NCI-H146 (cell line): ENCODE data around the gene ZBTB20.

Experiments
- DNase-seq: peaks from one replicate; lab custom pipeline; 2025; lab: John Stamatoyannopoulos, UW

Gene ZBTB20

DNA sequence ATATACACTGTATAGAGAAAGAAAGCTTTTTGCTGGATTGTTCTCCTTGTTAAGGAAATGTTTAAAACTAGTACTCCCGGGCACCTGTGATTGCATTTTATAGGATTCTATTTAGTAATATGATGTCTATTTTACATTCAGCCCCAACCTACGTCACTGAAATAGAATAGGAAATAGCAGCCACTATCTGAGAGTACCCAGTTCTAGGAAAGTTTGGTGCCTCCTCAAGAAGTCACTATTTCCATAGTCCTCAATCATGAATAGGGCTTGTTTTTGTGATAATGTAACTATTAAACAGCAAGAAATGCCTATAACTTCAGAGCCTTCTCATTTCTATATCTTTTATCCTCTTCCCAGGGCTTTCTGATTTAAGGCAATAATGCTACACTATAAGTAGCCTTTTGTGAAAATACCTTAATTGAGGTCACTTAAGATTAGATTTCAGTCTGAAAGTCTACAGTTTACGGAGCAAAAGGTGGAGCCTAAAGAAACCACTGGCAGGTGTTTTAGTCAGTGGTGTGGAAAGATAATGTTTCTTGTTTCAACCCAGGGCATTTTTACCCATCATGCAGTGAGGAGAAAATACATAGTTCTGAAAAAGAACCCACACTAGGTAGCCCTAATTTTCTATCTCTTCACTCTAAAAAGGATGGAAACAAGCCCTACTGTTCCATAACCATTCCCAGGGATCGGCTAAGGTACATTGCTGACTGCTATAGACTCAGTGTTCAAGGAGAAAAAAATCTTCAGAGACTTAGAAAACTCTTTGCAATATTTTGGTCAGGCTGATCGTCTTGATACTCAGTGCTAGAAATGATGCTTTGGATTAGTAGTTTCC, 814.5 kb downstream of the ZBTB20 start:
- no peak for DNase-seq

DNA sequence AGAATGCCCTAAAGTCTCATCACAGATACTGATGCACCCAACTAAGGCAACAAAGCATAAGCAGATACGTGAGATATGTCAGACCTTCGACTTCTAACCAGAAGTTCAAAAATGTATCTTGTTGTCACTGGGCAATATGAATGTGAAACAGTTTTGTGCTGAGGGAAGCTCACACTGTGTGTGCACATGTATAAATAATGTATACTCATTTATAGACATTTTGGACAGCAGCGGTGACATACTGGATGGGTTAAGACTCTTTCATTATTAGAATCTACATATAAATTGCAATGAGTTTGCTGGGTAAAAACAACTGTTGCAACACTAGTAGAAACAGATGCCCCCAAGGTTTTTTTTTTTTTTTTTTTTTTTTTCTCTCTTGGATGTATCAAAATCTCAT, 815.4 kb downstream of the ZBTB20 start:
- no peak for DNase-seq

DNA sequence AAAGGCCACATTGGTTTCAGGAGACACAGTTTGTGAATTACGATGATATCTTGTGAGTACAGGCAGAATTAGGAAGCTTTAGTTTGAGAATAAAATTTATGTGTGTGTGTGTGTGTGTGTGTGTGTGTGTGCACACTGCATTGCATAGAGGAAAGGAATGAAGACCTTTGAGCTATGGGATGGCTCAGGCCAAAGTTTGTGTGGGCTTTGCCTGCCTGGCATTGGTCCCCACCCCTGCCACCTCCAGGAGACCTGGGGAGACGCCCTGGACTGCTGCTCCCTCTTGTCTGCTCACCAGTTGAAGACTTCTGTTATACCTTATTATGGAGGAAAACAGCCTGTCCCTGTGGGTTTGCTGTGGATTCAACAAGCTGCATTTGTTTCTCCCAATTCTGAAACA, 816.1 kb downstream of the ZBTB20 start:
- no peak for DNase-seq

DNA sequence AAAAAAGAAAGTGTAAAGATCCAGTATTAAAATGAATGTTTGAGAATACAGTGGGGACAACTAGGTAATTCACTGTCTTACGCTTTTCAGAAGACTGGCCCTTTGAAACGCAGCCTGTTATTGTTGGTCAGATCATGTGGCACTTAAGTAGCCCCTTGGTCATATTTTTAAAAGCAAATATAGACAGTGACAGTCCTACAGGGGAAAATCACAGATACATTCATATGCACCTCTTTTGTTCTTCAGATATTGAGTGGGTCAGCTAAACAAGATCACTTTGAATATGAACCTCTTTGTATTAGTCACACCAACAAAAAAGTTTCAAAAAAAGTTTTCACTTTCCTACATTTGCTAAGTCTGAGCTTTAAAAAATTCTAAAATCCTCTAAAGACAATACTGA, 817.3 kb downstream of the ZBTB20 start:
- no peak for DNase-seq

DNA sequence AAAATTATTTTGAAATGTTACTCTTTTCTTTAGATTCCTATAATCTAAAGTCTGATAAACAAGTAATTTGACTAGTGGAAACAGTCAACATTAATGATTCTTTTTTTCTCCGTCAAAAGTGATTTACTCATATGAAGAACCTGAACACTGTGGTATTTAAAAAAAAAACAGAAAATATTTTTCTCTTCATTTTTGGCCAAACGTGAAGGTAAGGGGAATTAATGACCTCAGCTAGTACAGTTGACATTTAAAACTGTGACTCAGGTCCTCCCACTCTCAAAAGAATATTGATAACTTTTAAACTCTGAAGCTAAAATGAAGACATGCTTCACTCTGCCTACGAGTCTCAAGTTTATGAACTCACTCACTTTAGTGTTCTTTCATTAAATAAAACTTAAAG, 818.7 kb downstream of the ZBTB20 start:
- DNase-seq = no peak

DNA sequence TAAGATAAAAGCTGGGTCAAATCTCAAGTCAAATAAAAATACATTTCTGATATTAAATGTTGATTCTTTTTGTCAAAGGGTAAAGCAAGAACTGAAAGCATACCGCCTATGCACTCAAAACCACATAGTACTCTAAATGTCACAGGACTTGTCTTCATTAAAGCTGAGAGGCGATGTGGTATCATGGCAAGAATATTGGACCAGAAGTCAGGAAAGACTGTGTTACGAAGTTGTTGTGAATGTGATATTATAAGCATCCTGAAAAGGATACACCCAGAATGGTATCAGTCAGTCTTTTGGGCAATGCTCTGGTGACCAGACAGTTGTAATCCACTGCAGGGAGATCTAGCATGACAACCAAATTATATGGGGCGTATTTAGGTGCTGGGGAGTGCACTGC, 819.4 kb downstream of the ZBTB20 start:
- DNase-seq = no peak

DNA sequence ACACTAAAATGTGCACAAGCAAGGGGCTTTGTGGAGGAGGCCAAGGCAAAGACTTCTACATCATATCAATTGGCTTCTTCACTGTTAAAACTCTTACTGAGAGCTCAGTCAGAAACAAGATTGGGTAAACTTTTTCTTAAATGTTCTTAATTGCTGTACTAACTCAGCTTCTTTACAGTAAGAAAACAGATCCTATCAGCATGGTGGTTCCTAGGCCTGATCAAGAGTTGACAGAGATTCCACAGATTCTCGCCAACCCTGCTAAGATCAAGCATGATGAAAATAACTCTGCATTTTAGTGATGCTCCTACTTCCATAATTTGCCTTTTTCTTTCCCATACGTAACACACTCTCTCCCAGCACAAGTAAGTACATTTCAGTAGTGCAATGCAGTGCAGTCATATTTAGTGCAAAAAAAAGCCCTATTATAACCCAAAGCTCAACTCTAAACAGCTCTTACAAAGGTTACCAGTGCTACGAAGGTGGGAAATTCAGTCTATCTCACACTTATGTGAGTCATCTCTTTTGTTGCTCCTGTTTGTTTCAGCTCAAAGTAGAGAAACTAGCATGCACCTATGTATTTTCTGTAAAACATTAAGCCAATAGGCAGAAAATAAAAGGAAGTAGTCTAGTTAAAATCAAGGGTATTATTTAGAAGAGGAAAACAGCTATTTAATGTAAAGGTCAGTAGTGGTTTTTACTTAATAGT, 823.4 kb downstream of the ZBTB20 start:
- DNase-seq = no peak

DNA sequence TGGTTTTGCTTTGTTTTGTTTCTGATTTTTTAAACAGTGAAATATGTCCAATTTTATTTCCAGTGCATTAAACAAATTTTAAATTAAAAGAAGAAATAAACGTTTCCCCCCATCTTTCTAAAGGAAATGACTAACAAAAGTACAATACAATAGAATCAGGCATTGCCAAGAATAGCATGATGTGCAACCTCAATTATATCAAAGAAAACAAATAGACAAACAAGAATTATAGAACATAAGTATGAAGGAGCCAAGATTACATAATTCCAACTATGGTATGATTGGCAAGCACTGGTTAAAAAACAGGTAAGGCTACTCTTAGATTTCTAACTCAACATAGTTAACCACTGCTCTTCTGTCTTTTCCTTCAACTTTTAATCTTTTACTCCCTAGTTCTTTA, 826.8 kb downstream of the ZBTB20 start:
- DNase-seq = no peak

DNA sequence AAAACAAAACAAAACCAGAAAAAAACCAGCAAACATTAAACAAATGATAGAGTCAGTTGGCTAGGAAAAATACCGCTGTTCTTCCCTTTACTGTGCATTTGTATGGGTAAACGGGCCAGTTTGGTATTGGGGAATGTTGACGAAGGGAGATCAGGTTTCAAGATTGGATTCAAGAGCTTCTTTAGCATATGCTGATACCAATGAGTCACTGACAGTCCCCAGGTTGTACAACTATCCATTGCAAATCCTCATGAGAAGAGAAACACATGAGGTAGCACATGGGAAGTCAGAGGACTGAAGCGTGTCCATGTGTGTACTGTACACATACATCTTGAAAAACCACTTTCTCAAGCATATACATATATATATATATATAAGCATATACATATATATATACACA, 827.6 kb downstream of the ZBTB20 start:
- peak; percentile 76 for DNase-seq

DNA sequence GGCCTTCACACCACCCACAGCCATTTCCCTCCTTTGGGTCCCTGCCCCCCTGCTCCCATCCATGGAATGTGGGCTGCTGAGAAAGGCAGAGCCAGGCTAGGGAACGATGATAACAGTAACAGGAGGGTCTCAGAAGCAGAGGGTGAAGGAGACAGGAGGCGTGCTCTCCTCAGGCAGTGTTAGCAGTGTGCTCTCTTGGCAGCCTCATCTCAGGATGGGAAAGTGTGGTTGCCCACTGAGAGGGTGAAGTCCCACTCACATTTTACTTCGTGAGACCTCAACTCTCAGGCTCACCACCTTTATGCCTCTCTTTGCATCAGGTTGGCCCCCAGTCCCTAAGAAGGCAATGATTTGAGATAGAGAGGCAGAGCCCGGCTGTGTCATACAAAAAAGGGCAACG, 828.8 kb downstream of the ZBTB20 start:
- DNase-seq = no peak

DNA sequence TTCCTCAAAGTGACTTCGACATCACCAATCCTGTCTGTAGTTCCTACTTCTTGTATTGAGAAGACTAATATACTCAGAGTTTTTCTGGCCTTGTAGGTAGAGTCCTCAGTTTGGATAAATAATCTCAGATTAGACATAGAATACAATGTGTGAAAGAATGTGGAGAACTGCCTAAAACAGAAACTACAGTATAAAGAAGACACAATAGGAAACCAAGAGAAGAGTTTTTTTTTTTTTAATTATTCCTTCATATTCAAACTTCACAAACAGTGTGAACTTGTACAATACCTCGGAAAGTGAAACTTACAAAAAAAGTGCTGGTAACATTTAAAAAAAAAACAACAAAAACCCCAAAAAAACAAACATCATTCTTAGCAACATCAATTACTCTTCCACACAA, 832.8 kb downstream of the ZBTB20 start:
- no peak for DNase-seq

DNA sequence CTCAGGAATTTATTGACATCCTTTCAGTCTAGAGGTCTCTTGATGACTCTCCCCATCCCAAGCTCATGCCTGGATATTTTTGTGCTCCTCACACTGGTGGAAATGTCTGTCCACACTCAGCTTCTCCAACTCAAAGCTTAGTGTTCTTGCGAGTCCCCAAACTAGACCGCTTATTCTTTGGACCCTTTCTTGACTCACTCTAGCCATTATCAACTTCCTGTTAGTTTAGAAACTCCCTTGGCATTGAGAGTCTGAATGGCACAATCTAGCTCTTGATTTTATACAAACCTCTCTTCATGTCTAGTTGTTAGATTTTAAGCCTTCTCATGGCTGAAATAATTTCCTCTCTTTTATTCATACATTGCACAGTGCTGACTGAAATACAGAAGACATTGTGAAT, 833.7 kb downstream of the ZBTB20 start:
- DNase-seq = no peak

DNA sequence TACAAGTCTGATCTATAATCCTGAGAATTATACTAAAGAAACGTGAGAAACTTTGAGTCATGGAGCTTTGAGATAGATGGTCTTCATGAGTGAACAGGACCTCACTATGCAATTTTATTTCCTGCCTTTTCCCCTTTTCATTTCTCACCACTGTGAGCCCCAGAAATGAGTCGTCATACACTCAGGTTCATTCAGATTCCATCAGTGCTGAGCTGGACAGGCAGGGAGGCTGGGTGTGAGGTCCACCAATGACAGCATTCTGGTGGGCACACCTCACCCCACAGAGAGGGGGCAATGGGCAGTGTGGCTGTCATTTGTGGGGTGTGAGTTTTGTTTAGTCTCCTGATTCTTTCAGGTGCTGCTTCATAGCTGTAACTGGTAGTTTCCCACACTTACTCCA, 836.4 kb downstream of the ZBTB20 start:
- DNase-seq = no peak

DNA sequence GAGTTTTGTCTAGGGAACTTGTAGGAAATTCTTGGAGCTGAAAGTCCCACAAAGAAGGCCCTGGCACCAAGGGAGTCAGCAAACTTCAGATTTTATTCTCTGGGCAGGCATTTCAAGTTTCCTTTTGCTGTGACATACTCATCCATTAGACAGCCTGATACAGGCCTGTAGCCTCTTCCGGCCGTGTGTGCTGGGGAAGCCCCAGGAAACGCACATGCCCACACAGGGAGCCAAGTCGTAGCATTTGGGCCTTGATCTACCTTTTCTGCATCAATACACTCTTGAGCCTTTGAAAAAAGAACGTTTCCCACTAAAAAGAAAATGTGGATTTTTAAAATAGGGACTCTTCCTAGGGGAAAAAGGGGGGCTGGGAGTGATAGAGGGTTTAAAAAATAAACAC, 838.3 kb downstream of the ZBTB20 start:
- DNase-seq = no peak

DNA sequence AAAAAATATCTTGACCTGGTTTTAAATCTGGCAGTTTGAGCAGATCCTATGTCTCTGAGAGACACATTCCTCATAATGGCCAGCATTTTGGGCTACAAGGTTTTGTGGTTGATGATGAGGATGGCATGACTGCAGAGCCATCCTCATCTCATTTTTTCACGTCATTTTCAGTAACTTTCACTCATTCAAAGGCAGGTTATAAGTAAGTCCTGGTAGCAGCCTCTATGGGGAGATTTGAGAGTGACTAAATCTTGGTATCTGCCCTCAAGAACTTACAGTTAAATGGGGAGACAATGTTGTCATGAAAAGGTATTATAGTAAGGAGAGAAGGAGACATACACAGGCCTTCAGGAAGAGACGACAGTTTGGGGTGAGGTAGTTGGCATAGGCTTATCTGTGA, 838.7 kb downstream of the ZBTB20 start:
- no peak for DNase-seq

DNA sequence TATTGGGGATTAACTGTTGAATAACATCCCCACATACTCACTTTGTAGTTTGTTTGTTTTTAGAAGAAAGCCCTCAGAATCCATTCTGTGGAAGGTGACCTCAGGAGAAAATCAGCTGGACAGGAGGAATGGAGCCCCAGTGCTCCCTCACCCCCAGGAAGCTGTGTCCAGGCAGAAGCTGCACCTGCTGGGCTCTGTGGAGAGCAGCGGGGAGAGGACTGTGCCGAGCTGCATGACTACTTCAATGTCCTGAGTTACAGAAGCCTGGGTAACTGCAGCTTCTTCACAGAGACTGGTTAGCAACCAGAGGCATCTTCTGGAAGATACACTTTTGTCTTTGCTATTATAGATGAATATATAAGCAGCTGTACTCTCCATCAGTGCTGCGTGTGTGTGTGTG, 839.3 kb downstream of the ZBTB20 start:
- no peak for DNase-seq

DNA sequence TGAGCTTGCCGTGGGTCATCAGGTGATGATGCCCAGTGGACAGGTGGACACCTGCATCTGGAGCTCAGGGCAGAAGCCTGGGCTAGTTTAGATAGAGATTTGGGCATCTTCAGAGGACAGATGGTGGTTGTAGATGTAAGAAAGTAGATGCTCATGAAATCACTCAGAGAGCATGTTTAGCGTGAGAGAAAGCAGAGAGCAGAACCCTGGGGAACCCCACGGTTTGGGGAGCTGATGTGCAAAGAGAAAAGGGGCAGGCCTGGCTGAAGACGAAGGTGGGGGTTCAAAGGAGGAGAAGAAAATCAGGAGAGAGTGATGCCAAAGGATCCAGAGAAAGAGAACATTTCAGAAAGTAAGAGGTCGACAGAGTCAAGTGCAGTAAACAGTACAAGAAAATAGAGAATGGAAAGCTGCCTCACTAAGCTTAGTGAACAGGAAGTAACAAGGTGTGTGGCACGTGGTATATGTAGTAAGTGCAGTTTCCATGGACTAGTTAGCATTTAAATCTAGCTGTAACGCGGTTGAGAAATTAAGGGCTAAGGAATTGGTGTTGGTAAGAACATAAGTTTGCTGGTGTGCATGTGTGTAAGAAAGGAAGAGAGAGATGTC, 839.8 kb downstream of the ZBTB20 start:
- no peak for DNase-seq

DNA sequence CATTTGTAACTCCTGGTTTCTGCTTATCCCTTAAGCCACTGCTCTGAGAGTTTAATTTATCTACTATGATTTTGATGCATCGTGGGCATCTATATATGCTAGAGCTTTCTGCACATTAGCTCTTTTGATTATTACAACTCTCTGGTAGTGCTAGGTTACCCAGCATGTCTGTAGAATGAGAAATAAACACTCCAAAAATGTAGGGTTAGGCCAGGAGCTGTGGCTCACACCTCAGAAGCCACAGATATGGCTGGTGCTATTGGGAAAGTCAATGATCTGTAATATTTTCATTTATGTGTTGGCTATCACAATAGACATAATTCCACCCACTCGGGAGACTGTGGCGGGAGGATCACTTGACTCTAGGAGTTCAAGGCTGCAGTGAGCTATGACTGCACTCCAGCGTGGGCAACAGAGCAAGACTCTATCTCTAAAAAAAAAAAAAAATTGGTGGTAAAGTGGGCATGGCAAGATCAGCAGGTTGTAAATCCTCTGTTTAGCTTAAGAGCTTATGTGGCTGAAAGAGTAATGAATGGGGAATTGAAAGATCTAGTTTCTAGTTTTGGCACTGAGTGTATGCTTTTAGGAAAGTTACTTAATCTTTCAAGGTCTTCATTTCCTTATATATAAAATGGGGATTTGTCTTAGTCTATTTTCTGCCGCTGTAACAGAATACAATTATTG, 847.0 kb downstream of the ZBTB20 start:
- DNase-seq = no peak

DNA sequence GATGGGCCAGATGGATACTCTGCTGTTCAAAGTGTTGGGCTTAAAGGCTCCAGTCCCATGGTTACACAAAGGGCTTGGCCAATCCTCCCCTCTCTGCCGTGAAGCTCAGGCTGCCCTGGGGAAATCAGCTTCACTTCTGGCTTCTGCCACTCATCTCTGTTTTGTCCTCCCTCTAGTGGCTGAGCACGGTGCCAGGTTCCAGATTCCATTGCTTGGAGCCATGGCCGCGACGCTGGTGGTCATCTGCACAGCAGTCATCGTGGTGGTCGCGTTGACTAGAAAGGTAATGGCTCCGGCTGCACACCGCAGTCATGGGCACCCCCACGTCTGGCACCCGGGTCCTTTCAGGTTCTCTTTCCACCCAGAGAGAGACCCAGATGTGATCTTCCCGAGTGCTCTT, 847.7 kb downstream of the ZBTB20 start:
- peak; percentile 53 for DNase-seq

DNA sequence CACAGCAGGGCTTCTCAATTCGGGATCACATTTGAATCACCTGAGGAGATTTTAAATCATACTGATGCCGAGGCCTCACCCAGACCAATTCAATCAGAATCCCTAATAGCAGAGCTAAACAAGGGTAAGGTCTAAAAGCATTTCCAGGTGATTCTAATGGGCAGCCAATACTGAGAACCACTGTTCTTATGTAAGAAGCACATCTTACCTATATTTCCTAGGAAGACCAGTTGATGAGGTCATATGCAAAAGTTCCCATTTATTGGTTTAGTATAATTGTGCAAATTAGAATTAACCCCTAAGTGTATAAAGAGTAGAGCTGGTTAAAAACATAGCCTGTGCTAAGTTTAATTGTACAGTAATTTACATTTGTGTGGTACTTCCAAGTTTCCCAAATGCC, 851.1 kb downstream of the ZBTB20 start:
- no peak for DNase-seq

DNA sequence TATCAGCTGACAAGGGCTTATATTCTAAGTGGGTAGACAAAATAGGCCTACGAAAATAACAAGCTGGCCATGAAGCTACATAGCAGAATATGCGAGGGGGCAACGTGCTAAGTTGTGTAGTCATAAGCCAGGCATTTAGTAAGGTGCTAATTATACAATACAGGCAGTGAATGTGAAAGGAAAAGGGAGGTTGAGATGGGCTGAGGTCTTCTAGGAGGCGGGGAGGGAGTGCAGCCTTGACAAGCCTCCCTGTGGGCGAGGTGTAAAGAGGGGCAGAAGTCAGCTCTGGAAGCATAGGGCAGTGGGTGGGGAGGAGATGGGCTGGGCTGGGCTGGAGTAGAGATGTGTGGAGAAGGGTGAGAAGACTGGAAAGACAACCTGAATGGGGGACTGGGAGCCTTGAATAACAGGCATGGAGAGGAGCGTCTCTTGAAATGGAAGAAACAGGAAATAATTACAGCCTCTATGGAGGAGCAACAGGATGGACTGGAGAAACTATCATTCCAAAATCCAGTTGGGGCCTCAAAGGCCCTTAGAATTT, 852.1 kb downstream of the ZBTB20 start:
- no peak for DNase-seq

DNA sequence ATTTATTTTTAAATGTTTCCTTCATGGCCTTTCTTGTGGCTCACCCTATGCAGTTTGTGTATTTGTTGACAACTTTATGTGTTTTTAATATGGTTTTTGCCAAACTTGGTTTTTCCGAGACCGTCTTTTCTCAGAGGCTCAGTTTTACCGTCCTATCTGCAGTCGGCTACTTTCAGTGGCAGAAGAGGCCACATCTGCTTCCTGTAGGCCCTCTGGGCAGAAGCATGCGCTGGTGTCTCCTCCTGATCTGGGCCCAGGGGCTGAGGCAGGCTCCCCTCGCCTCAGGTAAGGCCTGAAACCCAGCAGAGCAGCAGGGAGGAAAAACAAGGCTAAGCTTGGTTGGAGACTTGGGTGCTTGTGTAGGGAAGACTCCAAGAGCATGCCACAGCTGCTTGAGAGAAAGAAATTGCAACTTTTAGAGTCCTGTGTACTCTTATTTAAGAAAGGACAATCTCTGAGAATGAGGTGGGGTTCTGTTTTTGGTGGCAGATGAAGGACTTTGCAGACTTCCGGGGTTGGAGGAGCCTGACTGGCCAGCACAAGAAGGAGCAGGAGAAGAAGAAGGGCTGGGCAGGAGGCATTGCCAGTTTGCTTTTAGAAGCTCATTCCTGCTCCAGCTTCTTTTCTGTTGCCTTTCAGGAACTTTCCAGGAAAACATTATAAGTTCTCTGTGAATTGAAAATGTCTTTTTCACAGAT, 853.1 kb downstream of the ZBTB20 start, which contains the start of gene TIGIT:
TSS of gene TIGIT (plus strand) at position 191 of the 698 bp plus-strand sequence. CDS start at position 225, 34 bp downstream.
- no peak for DNase-seq
